Measurements from ENCODE around the gene ORC3. TPM values are rescaled to one million over a fixed set of nuclear protein-coding genes. Genes with fewer than 3 reads are reported as not detected.

The ORC3 gene
- total RNA-seq, 1 experiment from 2014 or later = 33.8 TPM

- intact Hi-C loops (cut with micrococcal nuclease; ENCODE audit: unreplicated experiment) = no loop called here
- Mint-ChIP-seq H3K36me3 (ENCODE audit: insufficient read depth, unreplicated experiment) (peaks cover 14% of the 10 kb centered on the region), H3K4me3 (ENCODE audit: unreplicated experiment) (no peak overlapping the region), H3K9me3 (ENCODE audit: unreplicated experiment) (no peaks in the 10 kb centered on the region), H3K27ac (ENCODE audit: unreplicated experiment) (no peak overlapping the region), H3K27me3 (ENCODE audit: insufficient read depth, unreplicated experiment) (no peaks in the 10 kb centered on the region), H3K4me1 (ENCODE audit: low read depth, unreplicated experiment) (no peaks in the 10 kb centered on the region)
- H3K9me3 ChIP-seq = no peaks in the 10 kb centered on the region
- H3K27me3 ChIP-seq (replicated peaks; ENCODE audit: control insufficient read depth, insufficient read depth, low read length) = no peaks in the 10 kb centered on the region
- H3K36me3 ChIP-seq (ENCODE audit: control insufficient read depth, insufficient read depth, low read length) = no peaks in the 10 kb centered on the region
- POLR2A ChIA-PET = no interaction called here
- H3K4me3 ChIP-seq (ENCODE audit: low read depth, low read length) = no peak overlapping the region
- H3K4me1 ChIP-seq = no peaks in the 10 kb centered on the region
- CTCF ChIA-PET = no interaction called here
- TF ChIP-seq CTCF (IDR thresholded peaks at IDR 0.05; ENCODE audit: insufficient read depth in 1 of 2, low read depth in 1 of 2, low read length in 1 of 2, severe bottlenecking in 1 of 2, unreplicated experiment in 1 of 2) = no peak
- BruUV-seq (replicated peaks) = no TSS peak
- DNase-seq = no peak
Measured at GRCh38 chr6:87633851-87634250, 43.9 kb downstream of the ORC3 start.

- no peak for DNase-seq
- no TSS peak for BruUV-seq (replicated peaks)
- no peak for TF ChIP-seq CTCF (IDR thresholded peaks at IDR 0.05; ENCODE audit: insufficient read depth in 1 of 2, low read depth in 1 of 2, low read length in 1 of 2, severe bottlenecking in 1 of 2, unreplicated experiment in 1 of 2)
- Mint-ChIP-seq H3K27ac (ENCODE audit: unreplicated experiment) (no peak overlapping the region), H3K27me3 (ENCODE audit: insufficient read depth, unreplicated experiment) (no peaks in the 10 kb centered on the region), H3K36me3 (ENCODE audit: insufficient read depth, unreplicated experiment) (peaks cover 6% of the 10 kb centered on the region), H3K9me3 (ENCODE audit: unreplicated experiment) (no peaks in the 10 kb centered on the region), H3K4me1 (ENCODE audit: low read depth, unreplicated experiment) (no peaks in the 10 kb centered on the region), H3K4me3 (ENCODE audit: unreplicated experiment) (no peak overlapping the region)
- intact Hi-C loops (cut with micrococcal nuclease; ENCODE audit: unreplicated experiment) = no loop called here
- no peak overlapping the region for H3K4me3 ChIP-seq (ENCODE audit: low read depth, low read length)
- H3K36me3 ChIP-seq (ENCODE audit: control insufficient read depth, insufficient read depth, low read length) = no peaks in the 10 kb centered on the region
- no peaks in the 10 kb centered on the region for H3K9me3 ChIP-seq
- CTCF ChIA-PET = no interaction called here
- no peaks in the 10 kb centered on the region for H3K27me3 ChIP-seq (replicated peaks; ENCODE audit: control insufficient read depth, insufficient read depth, low read length)
- POLR2A ChIA-PET = no interaction called here
- no peaks in the 10 kb centered on the region for H3K4me1 ChIP-seq
Measured at GRCh38 chr6:87636315-87636714, 46.4 kb downstream of the ORC3 start.

- no peak overlapping the region for H3K27ac Mint-ChIP-seq (ENCODE audit: unreplicated experiment)
- Histone ChIP-seq H3K4me3 (ENCODE audit: low read depth, low read length) (no peak overlapping the region), H3K4me1 (no peaks in the 10 kb centered on the region), H3K36me3 (ENCODE audit: control insufficient read depth, insufficient read depth, low read length) (no peaks in the 10 kb centered on the region), H3K27me3 (replicated peaks; ENCODE audit: control insufficient read depth, insufficient read depth, low read length) (no peaks in the 10 kb centered on the region), H3K9me3 (no peaks in the 10 kb centered on the region)
- CTCF ChIA-PET = no interaction called here
- TF ChIP-seq CTCF (IDR thresholded peaks at IDR 0.05; ENCODE audit: insufficient read depth in 1 of 2, low read depth in 1 of 2, low read length in 1 of 2, severe bottlenecking in 1 of 2, unreplicated experiment in 1 of 2) = no peak
- intact Hi-C loops (cut with micrococcal nuclease; ENCODE audit: unreplicated experiment) = no loop called here
- H3K36me3 Mint-ChIP-seq (ENCODE audit: insufficient read depth, unreplicated experiment) = peaks cover 6% of the 10 kb centered on the region
- H3K9me3 Mint-ChIP-seq (ENCODE audit: unreplicated experiment) = no peaks in the 10 kb centered on the region
- no peak for DNase-seq
- POLR2A ChIA-PET = no interaction called here
- no peaks in the 10 kb centered on the region for H3K4me1 Mint-ChIP-seq (ENCODE audit: low read depth, unreplicated experiment)
- BruUV-seq (replicated peaks) = no TSS peak
- H3K4me3 Mint-ChIP-seq (ENCODE audit: unreplicated experiment) = no peak overlapping the region
- H3K27me3 Mint-ChIP-seq (ENCODE audit: insufficient read depth, unreplicated experiment) = no peaks in the 10 kb centered on the region
Measured at GRCh38 chr6:87637106-87637505, 47.2 kb downstream of the ORC3 start.

Measured in Caco-2 (cell line).